Naive thymus-derived CD8-positive, alpha-beta T cell (primary cell): ENCODE results near the gene ZNF124. TPM values are rescaled to one million over a fixed set of nuclear protein-coding genes. Genes with fewer than 3 reads are reported as not detected.
"Not testable (repeated sequence)": the region's sequence is repeated elsewhere in the genome, so short reads cannot be mapped to it uniquely, and the experiment has no call there.

Source experiments
- ATAC-seq, 2 donors: fragments of 150-1000 bp; cut with Tn5 transposase in 1 of 2; sonication (Bioruptor Pico), chemical (Tn5 transposase) in 1 of 2; 1 replicate in 1 of 2; 2 replicates in 1 of 2; pipeline ENCODE4 v1.10.0; 2021; ENCODE audit warnings: mild to moderate bottlenecking in 2 of 2, moderate library complexity in 2 of 2
- POLR2A ChIA-PET: fragments of 350-600 bp; sonication (Branson Sonifier 250); formaldehyde crosslinking; loops from one replicate; lab custom pipeline; 2021; ENCODE audit warnings: antibody characterized with exemption; lab: Charles Lee
- DNase-seq, 10 donors: peaks; one replicate each; pipeline versions ENCODE4 v3.0.0 to v3.0.0-alpha.2; 2020 to 2022
- H3K27ac Mint-ChIP-seq, 10 donors: one replicate each; pipeline ENCODE4 v1.8.0; 2020 to 2022; ENCODE audit warnings: mild to moderate bottlenecking in 10 of 10, mixed read lengths in 10 of 10, moderate library complexity in 4 of 10, inconsistent platforms in 1 of 10
- H3K27me3 Mint-ChIP-seq, 5 donors: one replicate each; pipeline ENCODE4 v1.8.0; 2021 to 2022; ENCODE audit warnings: mixed read lengths in 5 of 5
- H3K36me3 Mint-ChIP-seq, 3 donors: one replicate each; pipeline ENCODE4 v1.8.0; 2020 to 2022; ENCODE audit warnings: mixed read lengths in 3 of 3, mild to moderate bottlenecking in 2 of 3, inconsistent platforms in 1 of 3
- H3K4me1 Mint-ChIP-seq, 4 donors: one replicate each; pipeline ENCODE4 v1.8.0; 2021 to 2022; ENCODE audit warnings: mixed read lengths in 4 of 4
- H3K4me3 Mint-ChIP-seq, 10 donors: one replicate each; pipeline ENCODE4 v1.8.0; 2020 to 2022; ENCODE audit warnings: mild to moderate bottlenecking in 10 of 10, mixed read lengths in 10 of 10, moderate library complexity in 6 of 10, inconsistent platforms in 1 of 10
- H3K9me3 Mint-ChIP-seq, 9 donors: one replicate each; pipeline ENCODE4 v1.8.0; 2020 to 2022; ENCODE audit warnings: mixed read lengths in 9 of 9, mild to moderate bottlenecking in 3 of 9, inconsistent platforms in 1 of 9, moderate library complexity in 1 of 9
- polyA plus RNA-seq, 3 donors: library from polyadenylated mRNA; unstranded; fragments of 300-500 nt; fragmentation: Illumina TruSeq; gene quantifications; one replicate each; pipeline ENCODE4 v1.2.3, GENCODE V29; 2021
- total RNA-seq, 8 experiments: library from RNA in 2 of 8; stranded (reverse) in 2 of 8; gene quantifications; one replicate each; pipeline ENCODE4 v1.2.3 and lab custom pipeline; 2021 to 2026

ZNF124 gene
- total and polyA plus RNA-seq, 5 experiments from 2014 or later = 3.7 to 30.8 (median 6.5) TPM

DNA sequence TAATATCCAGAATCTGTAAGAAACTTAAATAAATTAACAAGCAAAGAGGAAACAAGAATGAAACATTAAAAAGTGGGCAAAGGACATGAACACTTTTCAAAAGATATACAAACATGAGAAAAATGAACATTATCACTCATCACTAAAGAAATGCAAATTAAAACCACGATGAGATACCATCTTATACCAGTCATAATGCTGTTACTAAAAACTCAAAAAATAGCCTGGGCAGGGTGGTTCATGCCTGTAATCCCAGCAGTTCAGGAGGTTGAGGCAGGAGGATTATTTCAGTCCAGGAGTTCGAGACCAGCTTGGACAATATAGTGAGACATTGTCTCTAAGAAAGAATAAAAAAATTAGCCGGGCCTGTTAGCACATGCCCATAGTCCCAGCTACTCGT, 6.1 kb downstream of the ZNF124 start:
- Mint-ChIP-seq H3K4me3 (no peak overlapping the region), H3K36me3 (peaks cover 54 to 84% (median 54%) of the 10 kb centered on the region in 3 donors), H3K27me3 (no peaks in the 10 kb centered on the region), H3K27ac (peak overlapping the region in 1 of 10 donors; percentile 4), H3K4me1 (peaks cover 14 to 37% (median 25%) of the 10 kb centered on the region in 4 donors), H3K9me3 (peaks cover 26 to 79% (median 40%) of the 10 kb centered on the region in 9 donors)
- ATAC-seq (no peak), DNase-seq (no peak)
- POLR2A ChIA-PET = no interaction called here

DNA sequence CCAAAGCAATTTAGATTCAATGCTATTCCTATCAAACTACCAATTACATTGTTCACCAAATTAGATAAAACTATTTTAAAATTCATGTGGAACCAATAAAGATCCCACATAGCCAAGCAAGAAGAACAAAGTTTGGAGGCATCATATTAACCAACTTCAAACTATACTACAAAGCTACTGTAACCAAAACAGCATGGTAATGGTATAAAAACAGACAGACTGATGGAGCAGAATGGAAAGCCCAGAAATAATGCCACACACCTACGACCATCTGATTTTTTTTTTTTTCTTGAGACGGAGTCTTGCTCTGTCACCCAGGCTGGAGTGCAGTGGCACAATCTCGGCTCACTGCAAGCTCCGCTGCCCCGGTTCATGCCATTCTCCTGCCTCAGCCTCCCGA, 7.1 kb downstream of the ZNF124 start:
- Mint-ChIP-seq H3K4me1 (peaks cover 10 to 31% (median 22%) of the 10 kb centered on the region in 4 donors), H3K9me3 (peaks cover 26 to 85% (median 47%) of the 10 kb centered on the region in 9 donors), H3K36me3 (peaks cover 63 to 88% (median 64%) of the 10 kb centered on the region in 3 donors), H3K27ac (no peak overlapping the region), H3K27me3 (no peaks in the 10 kb centered on the region), H3K4me3 (no peak overlapping the region)
- ATAC-seq = no peak
- POLR2A ChIA-PET = no interaction called here
- no peak for DNase-seq

DNA sequence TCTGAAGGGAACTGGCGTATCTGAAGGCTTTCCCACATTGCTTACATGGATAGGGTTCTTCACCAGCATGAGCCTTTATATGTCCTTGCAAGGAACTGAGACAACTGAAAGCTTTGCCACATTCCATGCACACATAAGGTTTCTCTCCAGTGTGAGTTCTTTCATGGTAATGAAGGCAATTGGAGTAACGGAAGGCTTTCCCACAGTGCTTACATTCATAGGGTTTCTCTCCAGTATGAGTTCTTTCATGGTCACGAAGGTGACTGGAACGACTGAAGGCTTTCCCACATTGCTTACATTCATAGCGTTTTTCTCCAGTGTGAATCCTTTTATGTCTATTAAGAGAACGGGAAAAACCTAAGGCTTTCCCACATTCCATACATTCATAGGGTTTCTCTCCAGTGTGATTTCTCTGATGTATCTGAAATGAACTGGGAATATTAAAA, 15.0 kb downstream of the ZNF124 start:
- Mint-ChIP-seq H3K9me3 (peaks cover 12 to 95% (median 50%) of the 10 kb centered on the region in 9 donors), H3K27me3 (no peaks in the 10 kb centered on the region), H3K36me3 (peaks cover 72 to 91% (median 78%) of the 10 kb centered on the region in 3 donors), H3K4me1 (peaks cover 0 to 2% (median 0%) of the 10 kb centered on the region in 4 donors), H3K27ac (no peak overlapping the region), H3K4me3 (no peak overlapping the region)
- no peak for ATAC-seq
- peak in 2 of 10 donors; percentile 7 to 10 for DNase-seq
- POLR2A ChIA-PET = no interaction called here

DNA sequence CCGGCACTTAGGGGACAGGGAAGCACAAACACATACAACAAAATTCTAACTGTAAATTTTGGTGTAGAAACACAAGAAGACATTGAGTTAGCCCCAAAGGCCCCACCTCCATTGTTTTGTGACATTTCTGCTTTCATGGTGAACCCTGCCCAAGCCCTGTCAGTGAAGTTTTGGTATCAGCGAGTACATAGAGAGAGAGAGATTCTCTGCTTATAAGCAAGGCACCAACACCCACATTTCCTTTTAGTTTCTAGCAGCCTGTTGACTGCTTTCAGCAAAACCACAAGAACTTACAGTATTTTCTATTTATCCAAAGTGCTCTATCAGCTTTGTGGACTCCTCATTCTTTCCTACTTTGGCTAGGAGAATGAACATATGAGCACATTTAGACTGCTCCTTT, 24.0 kb downstream of the ZNF124 start:
- peaks cover 0 to 2% (median 0%) of the 10 kb centered on the region in 4 donors for H3K4me1 Mint-ChIP-seq
- H3K27ac Mint-ChIP-seq = no peak overlapping the region
- peaks cover 36 to 80% (median 43%) of the 10 kb centered on the region in 3 donors for H3K36me3 Mint-ChIP-seq
- POLR2A ChIA-PET = no interaction called here
- no peak for DNase-seq
- H3K9me3 Mint-ChIP-seq = peaks cover 7 to 90% (median 40%) of the 10 kb centered on the region in 9 donors
- H3K4me3 Mint-ChIP-seq = no peak overlapping the region
- no peaks in the 10 kb centered on the region for H3K27me3 Mint-ChIP-seq
- ATAC-seq = no peak

DNA sequence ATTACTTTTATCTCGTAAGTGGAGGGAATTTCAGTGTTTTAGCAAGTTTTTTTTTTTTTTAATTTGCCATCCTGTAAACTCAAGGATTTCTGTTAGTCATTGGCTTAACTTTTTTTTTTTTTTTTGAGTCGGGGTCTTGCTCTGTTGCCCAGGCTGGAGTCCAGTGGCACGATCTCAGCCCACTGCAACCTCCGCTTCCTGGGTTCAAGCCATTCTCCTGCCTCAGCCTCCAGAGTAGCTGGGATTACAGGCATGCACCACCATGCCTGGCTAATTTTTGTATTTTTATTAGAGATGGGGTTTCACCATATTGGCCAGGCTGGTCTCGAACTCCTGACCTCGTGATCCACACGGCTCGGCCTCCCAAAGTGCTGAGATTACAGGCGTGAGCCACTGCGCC, 24.7 kb downstream of the ZNF124 start:
- H3K4me3 Mint-ChIP-seq, H3K4me1 Mint-ChIP-seq, DNase-seq, H3K27me3 Mint-ChIP-seq, ATAC-seq, H3K27ac Mint-ChIP-seq: not testable (repeated sequence)
- POLR2A ChIA-PET = interaction anchor here (0.7 kb wide), 1 partner anchor 8 kb away, joined by 3 read pairs; no protein-coding TSS in a partner anchor
- Mint-ChIP-seq H3K36me3 (peaks cover 34 to 80% (median 44%) of the 10 kb centered on the region in 3 donors), H3K9me3 (peaks cover 13 to 92% (median 42%) of the 10 kb centered on the region in 9 donors)

DNA sequence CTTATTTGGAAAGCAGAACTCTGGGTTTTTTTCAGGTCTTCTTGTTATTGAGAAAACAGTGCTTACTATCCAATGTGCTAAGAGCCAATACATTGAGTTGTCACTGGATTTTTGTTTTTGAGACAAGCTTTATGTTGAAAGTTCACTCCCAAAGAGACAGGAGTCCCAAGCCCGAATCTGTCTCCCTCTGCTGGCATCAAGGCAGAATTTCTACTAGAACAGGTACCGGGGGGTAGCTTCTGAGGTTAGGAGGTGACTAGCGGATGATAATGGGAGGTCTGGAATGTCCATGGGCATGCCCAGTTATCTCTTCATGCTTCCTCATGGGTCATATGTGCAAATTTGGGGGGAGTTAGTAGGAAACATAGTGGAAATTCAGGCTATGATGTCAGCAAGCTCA, 25.1 kb downstream of the ZNF124 start:
- Mint-ChIP-seq H3K27me3 (no peaks in the 10 kb centered on the region), H3K27ac (no peak overlapping the region), H3K4me1 (peaks cover 0 to 2% (median 0%) of the 10 kb centered on the region in 4 donors), H3K9me3 (peaks cover 14 to 94% (median 43%) of the 10 kb centered on the region in 9 donors), H3K4me3 (no peak overlapping the region), H3K36me3 (peaks cover 35 to 82% (median 47%) of the 10 kb centered on the region in 3 donors)
- POLR2A ChIA-PET = interaction anchor here (0.7 kb wide), 2 partner anchors 8 to 15 kb away, joined by 3 read pairs; no protein-coding TSS in a partner anchor
- DNase-seq = no peak
- ATAC-seq = no peak

DNA sequence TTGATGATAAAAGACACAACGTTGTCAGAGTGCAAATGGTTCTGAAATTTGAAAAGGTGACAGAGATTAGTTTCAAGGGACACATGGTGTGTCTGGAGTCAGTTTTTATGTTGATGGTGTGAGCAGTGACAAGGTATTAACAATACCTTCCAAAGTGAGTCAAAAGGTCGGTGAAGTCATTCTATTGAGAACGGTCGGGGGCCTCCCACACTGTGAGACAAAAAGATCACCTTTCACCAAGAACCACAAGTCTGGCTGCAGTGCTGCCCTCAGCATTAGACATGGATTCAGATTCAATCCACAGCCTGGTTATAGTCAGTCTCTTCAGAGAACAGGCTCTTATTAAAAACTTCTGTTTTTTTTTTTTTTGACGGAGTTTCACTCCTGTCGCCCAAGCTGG, 26.5 kb downstream of the ZNF124 start:
- H3K4me3 Mint-ChIP-seq = no peak overlapping the region

DNA sequence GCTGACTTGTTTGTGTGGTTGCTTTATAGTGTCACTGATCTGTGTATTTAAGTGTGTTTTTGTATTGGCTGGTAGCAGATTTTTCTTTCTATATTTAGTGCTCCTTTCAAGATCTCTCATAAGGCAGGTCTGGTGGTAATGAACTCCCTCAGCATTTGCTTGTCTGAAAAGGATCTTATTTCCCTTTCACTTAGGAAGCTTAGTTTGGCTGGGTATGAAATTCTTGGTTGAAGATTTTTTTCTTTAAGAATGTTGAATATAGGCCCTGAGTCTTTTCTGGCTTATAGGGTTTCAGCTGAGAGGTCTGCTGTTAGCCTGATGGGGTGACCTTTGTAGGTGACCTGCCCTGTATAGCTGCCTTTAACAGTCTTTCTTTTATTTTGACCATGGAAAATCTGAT, 32.3 kb downstream of the ZNF124 start:
- Mint-ChIP-seq H3K4me3 (peak overlapping the region in 1 of 10 donors; percentile 24), H3K36me3 (peaks cover 20 to 87% (median 74%) of the 10 kb centered on the region in 3 donors), H3K9me3 (peaks cover 32 to 100% (median 70%) of the 10 kb centered on the region in 9 donors)
- H3K27ac Mint-ChIP-seq, H3K4me1 Mint-ChIP-seq, DNase-seq, H3K27me3 Mint-ChIP-seq, ATAC-seq: not testable (repeated sequence)
- POLR2A ChIA-PET = interaction anchor here (0.6 kb wide), 1 partner anchor 7 kb away, joined by 3 read pairs; no protein-coding TSS in a partner anchor

More for the DNA sequence above, 26.5 kb downstream of the ZNF124 start:
- no peak for DNase-seq
- ATAC-seq = no peak
- POLR2A ChIA-PET = no interaction called here
- H3K27ac Mint-ChIP-seq = no peak overlapping the region
- H3K27me3 Mint-ChIP-seq = no peaks in the 10 kb centered on the region
- peaks cover 14 to 96% (median 42%) of the 10 kb centered on the region in 9 donors for H3K9me3 Mint-ChIP-seq
- peaks cover 0 to 2% (median 0%) of the 10 kb centered on the region in 4 donors for H3K4me1 Mint-ChIP-seq
- H3K36me3 Mint-ChIP-seq = peaks cover 39 to 87% (median 53%) of the 10 kb centered on the region in 3 donors

DNA sequence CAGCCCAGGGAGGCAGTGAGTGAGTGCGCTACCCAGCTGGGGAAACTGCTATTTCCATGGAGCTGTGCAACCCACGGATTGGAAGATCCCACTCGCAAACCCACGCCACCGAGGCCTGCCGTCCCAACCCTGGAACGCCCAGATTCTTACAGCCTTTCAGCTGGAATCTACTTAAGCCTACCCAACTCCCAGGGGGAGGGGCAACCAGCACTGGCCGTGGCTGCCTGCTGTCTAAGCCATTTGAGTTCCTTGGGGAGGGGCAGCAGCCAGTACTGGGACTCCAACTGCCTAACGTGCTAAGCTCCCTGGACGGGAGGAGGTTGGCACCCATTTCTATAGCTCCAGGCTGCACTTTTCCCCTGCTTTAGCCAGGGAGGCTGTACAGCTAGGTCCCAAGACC, 40.6 kb downstream of the ZNF124 start:
- peaks cover 20 to 63% (median 38%) of the 10 kb centered on the region in 9 donors for H3K9me3 Mint-ChIP-seq
- no peak for DNase-seq
- peaks cover 23 to 60% (median 43%) of the 10 kb centered on the region in 3 donors for H3K36me3 Mint-ChIP-seq
- H3K27ac Mint-ChIP-seq = no peak overlapping the region
- peaks cover 7 to 10% (median 8%) of the 10 kb centered on the region in 4 donors for H3K4me1 Mint-ChIP-seq
- POLR2A ChIA-PET = interaction anchor here (0.6 kb wide), 1 partner anchor 15 kb away, joined by 3 read pairs; no protein-coding TSS in a partner anchor
- no peak overlapping the region for H3K4me3 Mint-ChIP-seq
- H3K27me3 Mint-ChIP-seq = no peaks in the 10 kb centered on the region
- no peak for ATAC-seq

DNA sequence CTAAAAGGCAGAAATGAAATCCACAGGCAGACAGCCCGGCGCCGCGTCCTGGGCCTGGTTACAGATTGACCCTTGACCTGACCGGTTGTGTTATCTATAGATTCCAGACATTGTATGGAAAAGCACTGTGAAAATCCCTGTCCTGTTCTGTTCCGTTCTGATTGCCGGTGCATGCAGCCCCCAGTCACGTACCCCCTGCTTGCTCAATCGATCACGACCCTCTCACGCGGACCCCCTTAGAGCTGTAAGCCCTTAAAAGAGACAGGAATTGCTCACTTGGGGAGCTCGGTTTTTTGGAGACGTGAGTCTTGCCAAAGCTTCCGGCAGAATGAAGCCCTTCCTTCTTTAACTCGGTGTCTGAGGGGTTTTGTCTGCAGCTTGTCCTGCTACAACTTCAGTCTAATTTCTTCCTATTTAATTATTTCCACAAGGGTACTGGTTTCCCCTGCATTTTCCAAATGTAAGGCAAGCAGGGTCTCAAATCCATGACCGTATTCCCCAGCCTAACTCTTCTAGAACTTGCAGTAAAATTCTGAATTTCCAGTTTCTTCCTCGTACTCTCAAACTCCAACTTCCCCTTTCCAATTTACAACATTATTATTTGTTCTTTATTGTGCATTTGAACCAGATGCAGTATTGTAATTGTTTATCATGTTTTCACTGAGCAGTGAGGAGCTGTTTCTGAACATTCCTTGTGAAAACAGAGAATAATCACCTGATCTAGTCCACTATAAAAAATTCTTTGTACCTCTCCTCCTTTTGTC, 44.1 kb downstream of the ZNF124 start:
- POLR2A ChIA-PET = interaction anchor here (0.6 to 1.0 kb wide), 2 partner anchors 41 to 208 kb away, joined by 3 read pairs; no protein-coding TSS in a partner anchor
- peaks cover 0 to 44% (median 6%) of the 10 kb centered on the region in 9 donors for H3K9me3 Mint-ChIP-seq
- not testable (repeated sequence) for H3K4me1 Mint-ChIP-seq, H3K27me3 Mint-ChIP-seq, DNase-seq, ATAC-seq
- peak overlapping the region; percentile 81 to 99 (median 93) for H3K4me3 Mint-ChIP-seq
- H3K27ac Mint-ChIP-seq = peak overlapping the region; percentile 77 to 94 (median 88)
- peaks cover 16 to 29% (median 18%) of the 10 kb centered on the region in 3 donors for H3K36me3 Mint-ChIP-seq

DNA sequence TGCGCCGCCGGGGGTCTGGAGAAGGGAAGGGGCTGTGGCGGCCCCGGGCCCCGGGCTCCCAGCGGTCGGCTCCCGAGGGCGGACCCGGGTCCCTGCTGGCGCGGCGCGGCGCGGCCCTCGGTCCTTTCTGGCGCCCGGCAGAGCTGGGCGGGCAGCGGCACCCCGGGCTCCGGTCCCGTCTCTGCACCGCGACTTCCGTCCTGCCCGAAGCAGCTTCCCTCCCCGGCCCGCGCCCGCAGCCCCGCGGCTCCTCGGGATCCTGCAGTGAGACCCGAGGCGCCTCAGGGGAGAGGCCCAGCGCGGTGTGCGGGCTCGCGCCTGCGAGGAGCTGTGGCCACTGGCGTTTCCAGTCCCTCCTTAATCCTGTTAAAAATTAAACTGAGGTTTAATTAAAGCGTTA, 45.2 kb downstream of the ZNF124 start:
- peaks cover 5 to 18% (median 9%) of the 10 kb centered on the region in 3 donors for H3K36me3 Mint-ChIP-seq
- H3K27ac Mint-ChIP-seq, DNase-seq, H3K4me3 Mint-ChIP-seq, H3K4me1 Mint-ChIP-seq, POLR2A ChIA-PET, H3K27me3 Mint-ChIP-seq: not testable (repeated sequence)
- peak; percentile 66 to 69 for ATAC-seq
- peaks cover 0 to 34% (median 5%) of the 10 kb centered on the region in 9 donors for H3K9me3 Mint-ChIP-seq

DNA sequence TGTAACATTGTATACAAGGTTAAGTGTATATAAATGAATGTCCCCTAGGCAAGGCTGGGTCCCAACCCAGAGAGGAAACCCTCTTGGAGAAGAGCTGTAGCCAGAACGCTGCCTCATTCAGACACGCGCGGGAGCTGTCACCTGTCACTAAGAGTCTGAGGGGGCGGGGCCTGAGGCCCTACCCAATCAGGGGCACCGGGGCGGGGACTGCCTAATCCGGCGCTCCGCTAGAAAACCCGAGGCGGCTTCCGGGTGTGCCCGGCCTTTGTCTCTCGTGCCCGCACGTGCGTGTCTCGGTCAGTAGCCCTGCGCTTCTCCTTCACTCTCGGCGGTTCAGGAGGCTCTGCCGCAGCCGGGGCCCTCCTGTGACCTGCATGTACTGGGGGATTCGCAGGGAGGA, 45.7 kb downstream of the ZNF124 start:
- H3K27me3 Mint-ChIP-seq, H3K4me3 Mint-ChIP-seq, H3K27ac Mint-ChIP-seq, DNase-seq, POLR2A ChIA-PET, H3K4me1 Mint-ChIP-seq: not testable (repeated sequence)
- ATAC-seq = peak; percentile 96 to 99
- Mint-ChIP-seq H3K9me3 (peaks cover 0 to 32% (median 5%) of the 10 kb centered on the region in 9 donors), H3K36me3 (peaks cover 5 to 14% (median 9%) of the 10 kb centered on the region in 3 donors)

DNA sequence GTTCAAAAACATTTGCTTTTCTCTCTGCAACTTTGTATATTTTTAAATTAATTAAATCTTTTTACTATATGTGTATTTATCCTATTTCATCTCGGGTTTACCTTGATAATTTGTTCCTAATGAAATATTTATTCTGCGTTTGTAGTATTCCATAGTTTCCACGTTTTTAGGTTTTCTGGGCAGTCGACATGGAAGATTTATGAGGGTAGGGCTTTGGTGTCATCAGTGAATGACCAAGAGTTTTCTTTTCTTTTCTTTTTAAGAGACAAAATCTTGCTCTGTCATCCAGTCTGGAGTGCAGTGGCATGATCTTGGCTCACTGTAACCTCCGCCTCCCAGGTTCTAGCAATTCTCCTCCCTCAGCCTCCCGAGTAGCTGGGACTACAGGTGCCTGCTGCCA, 50.4 kb downstream of the ZNF124 start:
- no peaks in the 10 kb centered on the region for H3K4me1 Mint-ChIP-seq
- ATAC-seq (no peak), DNase-seq (no peak)
- peaks cover 0 to 16% (median 2%) of the 10 kb centered on the region in 9 donors for H3K9me3 Mint-ChIP-seq
- no peak overlapping the region for H3K27ac Mint-ChIP-seq
- no peaks in the 10 kb centered on the region for H3K36me3 Mint-ChIP-seq
- POLR2A ChIA-PET = no interaction called here
- H3K4me3 Mint-ChIP-seq = no peak overlapping the region
- H3K27me3 Mint-ChIP-seq = no peaks in the 10 kb centered on the region
